Right forelimb (tissue), 1 donor: Measurements from ENCODE around the gene UPF2.

Experiments
- DNase-seq: peaks from one replicate; pipeline ENCODE4 v3.0.0-alpha.2; 2018

The UPF2 gene

GRCh38 chr10:11951695-11952094 is 90.9 kb downstream of the UPF2 start:
- no peak for DNase-seq

- no peak for DNase-seq
These were observed 92.1 kb downstream of the UPF2 start for GRCh38 chr10:11950325-11951018.

GRCh38 chr10:11949152-11949551 is 93.5 kb downstream of the UPF2 start:
- no peak for DNase-seq

DNA sequence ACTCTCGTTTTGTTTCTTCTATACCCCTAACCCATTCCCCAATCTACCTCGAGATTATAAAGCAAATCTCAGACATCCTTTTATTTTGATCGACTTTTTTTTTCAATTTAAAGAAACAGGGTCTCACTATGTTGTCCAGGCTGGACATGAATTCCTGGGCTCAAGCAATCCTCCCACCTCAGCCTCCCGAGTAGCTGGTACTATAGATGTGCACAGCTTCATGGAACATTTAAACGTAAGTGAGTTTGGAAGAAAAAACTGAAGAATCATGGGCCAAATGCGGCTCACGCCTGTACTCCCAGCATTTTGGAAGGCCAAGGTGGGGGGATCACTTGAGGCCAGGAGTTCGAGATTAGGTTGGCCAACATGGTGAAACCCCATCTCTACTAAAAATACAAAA is 96.0 kb downstream of the UPF2 start:
- DNase-seq = no peak

DNA sequence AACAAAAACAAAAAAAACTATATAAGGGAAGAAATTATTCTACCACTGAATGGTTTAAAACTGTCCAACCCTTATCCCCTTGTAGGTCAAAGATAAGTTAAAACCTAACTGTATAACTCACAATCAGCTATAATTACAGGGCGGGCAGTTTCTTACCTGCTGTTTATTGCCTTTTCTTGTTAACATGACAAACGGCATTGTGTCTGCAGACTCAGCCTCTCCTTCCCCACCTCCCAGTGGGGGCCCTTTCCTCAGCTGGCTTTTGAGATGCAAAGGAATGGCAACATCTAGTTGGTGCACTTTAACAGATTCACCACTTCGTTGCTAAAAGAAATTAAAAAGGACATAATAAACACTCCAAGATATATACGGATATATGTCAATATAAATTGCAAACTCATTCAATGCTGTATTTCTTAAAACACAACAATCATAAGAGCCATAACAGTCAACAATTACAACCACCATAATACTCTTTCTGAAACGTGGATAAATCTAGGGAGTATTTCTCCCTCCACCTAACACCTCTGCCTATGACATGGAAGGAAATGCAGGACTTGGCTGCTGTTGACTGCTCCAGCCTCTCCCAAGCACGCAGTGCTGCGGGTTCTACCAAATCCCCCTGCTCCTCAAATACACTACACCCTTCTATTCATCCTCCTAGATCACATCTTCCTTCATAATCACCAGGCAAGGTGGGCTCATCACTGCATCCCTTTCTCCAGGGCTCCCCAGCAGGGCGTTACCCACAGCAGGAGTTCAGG is 106.0 kb downstream of the UPF2 start:
- no peak for DNase-seq

DNA sequence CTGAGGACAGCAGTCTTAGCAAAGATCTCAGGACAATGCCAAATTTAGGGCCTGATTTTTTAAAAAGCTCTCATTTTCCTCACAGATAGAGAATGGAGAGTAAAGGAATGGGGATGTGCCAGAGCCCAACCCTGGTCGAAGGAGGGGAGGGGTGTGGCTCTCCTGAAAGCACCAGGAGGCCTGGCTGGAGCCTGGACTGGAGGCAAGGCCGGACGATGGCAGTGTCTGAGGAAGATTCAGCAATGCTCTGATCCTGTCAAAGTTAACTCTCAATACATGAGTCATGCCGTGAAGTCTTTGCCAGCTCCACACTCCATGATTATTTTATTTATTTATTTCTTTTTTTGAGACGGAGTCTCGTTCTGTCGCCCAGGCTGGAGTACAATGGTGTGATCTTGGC is 108.3 kb downstream of the UPF2 start:
- DNase-seq = no peak

GRCh38 chr10:11933577-11934223 is 108.9 kb downstream of the UPF2 start:
- DNase-seq = no peak

- DNase-seq = no peak
These were observed 111.6 kb downstream of the UPF2 start for GRCh38 chr10:11931038-11931437.

- DNase-seq = no peak
These were observed 112.2 kb downstream of the UPF2 start for GRCh38 chr10:11930312-11930978.

DNA sequence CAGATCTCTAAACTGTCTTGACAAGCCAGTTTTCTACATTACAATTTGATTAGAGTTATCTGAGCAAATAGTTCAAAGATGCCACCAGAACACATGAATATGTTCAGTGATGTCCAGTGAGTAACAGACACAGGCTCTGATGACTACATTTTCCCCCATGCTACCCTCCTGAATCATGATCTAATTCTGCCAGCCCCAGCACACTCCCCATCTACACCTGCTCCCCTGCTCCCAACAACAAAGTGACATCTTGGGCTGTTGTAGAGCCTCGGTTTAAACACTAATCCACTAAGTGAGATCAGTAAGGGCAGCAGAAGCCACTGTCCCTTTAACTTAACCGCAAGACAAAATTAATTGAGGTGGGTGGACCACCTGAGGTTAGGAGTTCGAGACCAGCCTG is 114.9 kb downstream of the UPF2 start:
- no peak for DNase-seq

- no peak for DNase-seq
These were observed 120.7 kb downstream of the UPF2 start for GRCh38 chr10:11921800-11922392.

- DNase-seq = no peak
These were observed 123.3 kb downstream of the UPF2 start for GRCh38 chr10:11919271-11919670.

DNA sequence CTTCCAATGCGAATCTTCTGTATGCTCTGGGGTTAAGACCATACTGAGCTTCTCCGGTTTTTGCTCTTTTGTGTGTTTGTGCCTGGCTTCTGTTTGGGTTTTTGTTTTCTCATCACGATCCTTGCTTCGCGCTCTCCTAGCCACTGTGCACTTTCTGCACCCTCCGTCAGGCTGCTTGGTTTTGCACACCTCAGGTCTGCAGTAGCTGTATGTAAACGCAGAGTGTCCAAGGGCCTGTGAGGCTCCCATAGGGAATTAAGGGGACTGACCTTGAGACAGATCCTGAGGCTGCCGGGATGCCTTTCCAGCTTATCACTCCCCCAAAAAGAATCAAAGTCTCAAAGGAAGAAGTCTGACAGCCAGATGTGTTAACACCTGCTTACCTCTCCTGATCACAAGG is 124.2 kb downstream of the UPF2 start:
- DNase-seq = no peak

- DNase-seq = no peak
These were observed 129.4 kb downstream of the UPF2 start for GRCh38 chr10:11913079-11913641.

DNA sequence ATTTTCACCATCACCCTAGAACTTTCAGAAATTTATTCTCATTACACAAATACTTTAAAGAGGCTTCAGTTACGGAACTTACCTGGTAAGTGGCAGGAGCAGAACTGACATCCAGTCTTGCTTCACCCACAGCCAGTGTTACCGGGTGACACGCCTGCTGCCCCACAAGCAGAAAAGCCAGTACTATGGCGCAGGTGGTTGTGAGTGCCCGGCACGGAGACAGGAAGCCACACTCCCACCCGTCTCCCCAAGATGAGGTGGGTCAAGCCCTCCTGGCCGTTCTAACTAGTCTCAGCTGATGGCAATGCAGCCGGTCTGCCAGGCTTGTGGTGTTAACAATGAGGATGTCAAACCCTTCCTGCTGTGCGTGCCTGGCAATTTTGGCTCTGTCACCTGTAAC is 132.5 kb downstream of the UPF2 start:
- no peak for DNase-seq

DNA sequence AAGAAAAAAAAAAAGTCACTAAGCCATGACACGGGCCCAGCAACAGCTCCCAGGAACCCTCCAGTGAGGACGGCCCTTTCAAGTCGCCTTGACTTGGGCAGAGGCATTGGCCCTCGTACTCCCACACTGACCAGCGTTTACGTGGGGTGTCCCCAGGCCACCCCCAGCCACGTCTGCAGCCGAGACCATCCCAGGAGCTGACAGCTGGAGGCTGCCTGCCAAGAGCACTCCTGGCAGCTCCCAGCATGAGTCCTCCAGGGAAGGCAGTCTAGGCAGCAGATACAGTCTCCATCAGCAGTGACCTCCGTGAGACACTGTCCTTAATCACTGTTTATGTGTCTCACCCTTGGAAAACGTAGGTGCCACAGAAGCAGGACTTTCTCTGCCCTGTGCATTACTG is 133.0 kb downstream of the UPF2 start:
- no peak for DNase-seq

GRCh38 chr10:11908991-11909390 is 133.6 kb downstream of the UPF2 start:
- no peak for DNase-seq

DNA sequence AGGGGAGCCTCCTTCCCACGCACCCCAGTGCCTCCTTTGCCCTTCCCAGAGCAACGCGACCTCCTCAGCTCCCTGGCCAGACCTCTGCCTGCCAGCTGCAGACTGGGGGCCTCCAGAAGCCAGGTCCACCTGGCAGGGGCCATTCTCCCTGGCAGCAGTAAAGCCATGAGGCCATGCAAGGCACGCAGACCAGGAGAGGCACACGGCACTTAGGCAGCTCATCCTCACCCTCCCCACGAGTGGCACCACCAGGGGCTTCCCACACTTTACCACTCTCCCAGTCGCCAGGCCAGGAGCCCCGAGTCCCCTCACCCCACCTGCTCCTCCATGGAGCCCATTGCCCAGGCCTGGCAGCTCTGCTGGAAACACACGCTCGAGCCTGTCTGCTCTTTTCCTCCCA is 134.1 kb downstream of the UPF2 start:
- DNase-seq = no peak

DNA sequence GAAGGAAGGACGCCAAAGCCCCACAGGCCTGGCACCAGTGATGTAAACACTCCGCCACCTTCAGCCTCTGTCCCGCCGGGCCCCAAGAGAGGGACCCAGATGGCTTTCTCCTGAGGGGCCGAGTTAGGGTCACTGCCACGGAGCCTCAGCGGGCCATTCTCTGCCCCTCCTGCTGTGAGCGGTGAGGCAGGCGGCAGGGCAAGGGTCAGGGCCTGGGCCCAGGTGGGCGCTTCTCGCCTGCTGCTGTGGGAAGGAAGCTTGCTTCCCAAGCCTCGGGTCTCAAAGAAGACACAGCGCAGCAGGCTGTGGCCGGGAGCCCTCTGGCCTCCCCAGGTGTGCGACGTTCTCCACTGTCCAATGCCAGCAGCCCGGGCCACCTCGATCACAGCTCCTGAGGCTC is 134.7 kb downstream of the UPF2 start:
- DNase-seq = no peak

DNA sequence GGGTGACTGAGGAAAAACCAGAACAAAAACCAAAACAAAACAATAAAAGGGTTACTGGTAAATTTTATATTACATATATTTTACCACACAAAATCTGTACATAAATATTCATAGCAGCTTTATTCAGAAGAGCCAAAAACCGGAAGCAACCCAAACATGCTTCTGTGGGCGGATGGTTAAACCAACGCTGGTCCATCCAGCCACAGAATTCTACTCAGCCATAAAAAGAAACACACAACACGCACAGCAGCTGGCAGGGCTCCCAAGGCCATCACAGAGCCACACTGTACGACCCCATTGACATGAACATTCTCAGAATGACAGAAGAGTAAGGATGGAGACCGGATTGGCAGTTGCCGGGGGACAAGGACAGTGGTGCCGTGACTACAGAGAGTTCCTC is 135.9 kb downstream of the UPF2 start:
- DNase-seq = no peak

- no peak for DNase-seq
These were observed 140.0 kb downstream of the UPF2 start for GRCh38 chr10:11902646-11903045.

GRCh38 chr10:11901833-11902475 is 140.7 kb downstream of the UPF2 start:
- no peak for DNase-seq
